Bone marrow (tissue), 2 donors: ENCODE results near the gene PIK3C2G.

Experiments
- DNase-seq, 2 donors: peaks; one replicate each; lab custom pipeline; 2025; lab: John Stamatoyannopoulos, UW

PIK3C2G gene

GRCh38 chr12:18340186-18340585, 78.9 kb downstream of the PIK3C2G start:
- no peak for DNase-seq

- DNase-seq = no peak
Observed at GRCh38 chr12:18340786-18341185, 79.5 kb downstream of the PIK3C2G start.

GRCh38 chr12:18343708-18344107, 82.4 kb downstream of the PIK3C2G start:
- DNase-seq = no peak

- no peak for DNase-seq
Observed at GRCh38 chr12:18345021-18345735, 83.9 kb downstream of the PIK3C2G start.

GRCh38 chr12:18352312-18352711, 91.0 kb downstream of the PIK3C2G start:
- DNase-seq = no peak

- DNase-seq = no peak
Observed at GRCh38 chr12:18355429-18355828, 94.1 kb downstream of the PIK3C2G start.

- no peak for DNase-seq
Observed at GRCh38 chr12:18358077-18358476, 96.8 kb downstream of the PIK3C2G start.

GRCh38 chr12:18358930-18359329, 97.6 kb downstream of the PIK3C2G start:
- no peak for DNase-seq

- DNase-seq = no peak
Observed at GRCh38 chr12:18361433-18361832, 100.1 kb downstream of the PIK3C2G start.

GRCh38 chr12:18363321-18363720, 102.0 kb downstream of the PIK3C2G start:
- DNase-seq = no peak

- no peak for DNase-seq
Observed at GRCh38 chr12:18368594-18368993, 107.3 kb downstream of the PIK3C2G start.

GRCh38 chr12:18373181-18373580, 111.9 kb downstream of the PIK3C2G start:
- no peak for DNase-seq

- no peak for DNase-seq
Observed at GRCh38 chr12:18375131-18375530, 113.8 kb downstream of the PIK3C2G start.

GRCh38 chr12:18375583-18375982, 114.3 kb downstream of the PIK3C2G start:
- no peak for DNase-seq

GRCh38 chr12:18382236-18382885, 121.0 kb downstream of the PIK3C2G start:
- DNase-seq = no peak

GRCh38 chr12:18383203-18383602, 121.9 kb downstream of the PIK3C2G start:
- DNase-seq = no peak

GRCh38 chr12:18387706-18388105, 126.4 kb downstream of the PIK3C2G start:
- no peak for DNase-seq

GRCh38 chr12:18389820-18390219, 128.5 kb downstream of the PIK3C2G start:
- no peak for DNase-seq

- no peak for DNase-seq
Observed at GRCh38 chr12:18391151-18391550, 129.8 kb downstream of the PIK3C2G start.

- DNase-seq = no peak
Observed at GRCh38 chr12:18394742-18395141, 133.4 kb downstream of the PIK3C2G start.

GRCh38 chr12:18400186-18400585, 138.9 kb downstream of the PIK3C2G start:
- DNase-seq = no peak

GRCh38 chr12:18402872-18403611, 141.7 kb downstream of the PIK3C2G start:
- no peak for DNase-seq

GRCh38 chr12:18411453-18411852, 150.1 kb downstream of the PIK3C2G start:
- DNase-seq = no peak
